Measurements from ENCODE around the gene CCDC159.

CCDC159 gene

DNA sequence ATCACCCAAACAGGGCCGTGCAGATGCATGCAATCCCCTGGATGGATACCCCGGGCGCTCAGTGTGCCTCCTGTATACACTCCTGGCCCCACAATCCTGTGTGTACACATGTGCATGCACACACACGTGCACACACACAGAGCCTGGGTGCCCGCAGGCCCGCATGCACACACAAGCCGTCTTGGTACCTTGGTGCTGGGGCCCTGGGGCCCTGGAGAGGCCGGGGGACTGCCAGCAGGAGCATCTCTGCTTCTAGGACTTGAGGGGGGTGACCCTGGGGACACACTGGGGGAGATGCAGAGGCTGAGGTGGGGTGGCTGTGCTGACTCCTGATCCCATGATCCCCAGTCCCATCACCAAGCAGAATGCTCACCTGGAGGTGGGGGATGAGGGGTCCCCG, 53.3 kb downstream of the CCDC159 start:
- no peak for DNase-seq

DNA sequence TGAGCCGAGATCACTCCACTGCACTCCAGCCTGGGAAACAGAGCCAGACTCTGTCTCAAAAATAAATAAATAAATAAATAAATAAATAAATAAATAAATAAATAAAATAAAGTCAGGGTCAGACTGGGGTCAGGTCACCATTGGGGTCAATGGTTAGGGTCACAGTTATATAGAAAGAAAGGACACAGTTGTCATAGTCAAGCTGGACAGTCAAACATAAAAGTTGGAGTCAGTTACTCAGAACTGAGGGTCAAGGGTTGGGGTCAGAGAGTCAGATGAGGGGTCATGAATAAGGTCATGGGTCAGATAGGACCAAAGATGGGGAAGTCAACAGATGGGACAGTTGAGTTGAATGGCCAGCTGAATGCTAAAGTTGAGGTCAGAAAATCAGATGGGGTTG, 54.5 kb downstream of the CCDC159 start:
- no peak for DNase-seq

DNA sequence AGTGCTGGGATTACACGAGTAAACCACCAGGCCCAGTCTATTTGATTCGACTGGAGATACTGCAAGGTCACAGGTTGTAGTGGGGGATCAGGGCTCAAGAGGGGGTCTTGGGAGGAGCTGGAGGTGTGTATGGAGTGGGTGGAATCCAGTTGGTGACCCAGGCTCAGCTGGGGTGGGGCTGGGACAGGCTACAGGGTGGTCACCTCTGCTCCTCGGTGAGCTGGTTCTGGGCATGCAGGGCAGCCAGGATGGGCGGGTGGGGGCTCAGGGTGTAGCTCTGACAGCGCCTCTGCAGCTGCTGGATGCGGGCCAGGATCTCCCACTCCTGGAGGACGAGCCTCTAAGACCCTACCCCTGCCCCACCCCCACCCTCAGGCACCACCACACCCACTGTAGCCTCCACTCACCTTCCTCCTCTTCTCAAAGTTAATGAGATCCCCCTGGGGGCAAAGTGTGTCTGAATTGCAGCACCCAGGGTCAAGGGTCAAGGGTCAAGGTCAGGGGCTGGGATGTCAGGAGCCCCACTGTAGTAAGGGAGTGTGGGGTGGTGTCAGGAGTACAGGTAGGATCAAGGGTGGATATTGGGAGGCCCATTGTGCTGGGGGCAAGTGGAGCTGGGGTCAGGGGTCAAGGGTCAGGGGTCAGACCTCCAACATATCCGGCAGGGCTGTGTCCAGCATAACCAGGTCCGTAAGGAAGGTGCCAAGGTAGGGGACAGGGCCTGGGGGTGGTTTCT, 55.7 kb downstream of the CCDC159 start:
- DNase-seq: no peak
